Measurements from ENCODE around the gene RGS9.

RGS9 gene

GRCh38 chr17:65225061-65225460 lies 87.9 kb downstream of the RGS9 start:
- no peak for TF ChIP-seq CTCF (IDR thresholded peaks at IDR 0.05; ENCODE audit: low read depth, low read length)
- H3K4me3 ChIP-seq (ENCODE audit: low read depth, low read length): no peak overlapping the region

GRCh38 chr17:65226227-65226626 lies 89.1 kb downstream of the RGS9 start:
- TF ChIP-seq CTCF (IDR thresholded peaks at IDR 0.05; ENCODE audit: low read depth, low read length): no peak
- H3K4me3 ChIP-seq (ENCODE audit: low read depth, low read length): no peak overlapping the region

DNA sequence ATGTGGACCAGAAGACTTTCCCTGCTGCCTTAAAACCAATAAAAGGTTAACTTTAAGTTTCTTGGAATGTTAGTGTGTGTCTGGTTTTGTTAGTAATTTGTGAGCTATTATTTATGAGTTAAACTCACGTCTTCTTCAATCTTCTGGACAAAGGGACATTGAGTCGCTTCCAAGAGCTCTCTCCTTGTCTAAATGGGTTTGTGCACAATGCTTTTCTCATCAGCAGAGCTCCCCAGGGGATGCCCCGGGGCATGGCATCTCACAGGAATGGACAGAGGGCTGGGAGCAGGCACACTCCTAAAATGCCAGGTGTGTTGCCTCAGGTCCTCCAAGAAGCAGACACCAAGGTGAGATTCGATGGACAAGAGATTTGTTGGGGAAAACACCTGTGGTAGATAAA lies 90.5 kb downstream of the RGS9 start:
- H3K4me3 ChIP-seq (ENCODE audit: low read depth, low read length): no peak overlapping the region
- no peak for TF ChIP-seq CTCF (IDR thresholded peaks at IDR 0.05; ENCODE audit: low read depth, low read length)

DNA sequence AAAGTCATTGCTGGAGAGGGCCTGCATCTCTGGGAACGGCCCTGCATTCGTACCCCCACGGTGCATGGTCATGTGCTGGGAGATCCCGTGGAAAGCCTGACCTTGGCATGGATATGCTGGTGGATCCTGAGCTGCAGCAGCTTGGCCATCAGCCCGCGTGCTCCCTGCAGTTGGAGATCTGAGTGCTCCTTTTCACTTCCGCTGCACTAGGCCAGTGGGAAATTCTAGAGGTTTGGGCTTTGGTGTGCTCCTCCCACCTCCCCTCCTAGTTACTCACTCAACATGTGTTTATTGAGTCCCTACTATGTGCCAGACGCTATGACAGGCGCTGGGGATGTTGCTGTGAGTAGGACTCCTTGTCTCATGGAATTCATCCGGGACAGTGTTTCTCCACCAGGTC lies 91.1 kb downstream of the RGS9 start:
- no peak for TF ChIP-seq CTCF (IDR thresholded peaks at IDR 0.05; ENCODE audit: low read depth, low read length)
- no peak overlapping the region for H3K4me3 ChIP-seq (ENCODE audit: low read depth, low read length)

GRCh38 chr17:65228734-65229620 lies 91.8 kb downstream of the RGS9 start:
- TF ChIP-seq CTCF (IDR thresholded peaks at IDR 0.05; ENCODE audit: low read depth, low read length): no peak
- no peak overlapping the region for H3K4me3 ChIP-seq (ENCODE audit: low read depth, low read length)

DNA sequence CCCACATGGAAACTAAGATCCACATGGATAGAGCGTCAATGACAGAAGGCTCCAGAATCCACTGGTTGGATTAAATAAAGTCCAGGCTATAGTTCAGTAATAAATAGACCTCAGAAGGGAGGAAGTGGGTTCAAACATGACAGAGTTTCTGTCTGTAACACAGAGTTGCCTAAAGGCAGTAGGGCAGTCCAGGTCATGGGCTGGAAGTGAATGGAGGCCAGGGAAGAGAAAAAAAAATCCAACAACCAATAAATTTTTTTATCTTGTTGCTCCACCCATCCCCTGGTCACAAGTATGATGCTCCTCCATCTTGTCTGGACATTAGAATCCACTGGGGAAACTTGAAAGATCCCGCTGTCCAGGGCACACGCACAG lies 92.4 kb downstream of the RGS9 start:
- no peak for TF ChIP-seq CTCF (IDR thresholded peaks at IDR 0.05; ENCODE audit: low read depth, low read length)
- H3K4me3 ChIP-seq (ENCODE audit: low read depth, low read length): no peak overlapping the region

- TF ChIP-seq CTCF (IDR thresholded peaks at IDR 0.05; ENCODE audit: low read depth, low read length): no peak
- no peak overlapping the region for H3K4me3 ChIP-seq (ENCODE audit: low read depth, low read length)
Observed at GRCh38 chr17:65230040-65230439, 92.9 kb downstream of the RGS9 start.

Data from WI38 (cell line).